ENCODE measurements around the gene ANKFY1.

The ANKFY1 gene

DNA sequence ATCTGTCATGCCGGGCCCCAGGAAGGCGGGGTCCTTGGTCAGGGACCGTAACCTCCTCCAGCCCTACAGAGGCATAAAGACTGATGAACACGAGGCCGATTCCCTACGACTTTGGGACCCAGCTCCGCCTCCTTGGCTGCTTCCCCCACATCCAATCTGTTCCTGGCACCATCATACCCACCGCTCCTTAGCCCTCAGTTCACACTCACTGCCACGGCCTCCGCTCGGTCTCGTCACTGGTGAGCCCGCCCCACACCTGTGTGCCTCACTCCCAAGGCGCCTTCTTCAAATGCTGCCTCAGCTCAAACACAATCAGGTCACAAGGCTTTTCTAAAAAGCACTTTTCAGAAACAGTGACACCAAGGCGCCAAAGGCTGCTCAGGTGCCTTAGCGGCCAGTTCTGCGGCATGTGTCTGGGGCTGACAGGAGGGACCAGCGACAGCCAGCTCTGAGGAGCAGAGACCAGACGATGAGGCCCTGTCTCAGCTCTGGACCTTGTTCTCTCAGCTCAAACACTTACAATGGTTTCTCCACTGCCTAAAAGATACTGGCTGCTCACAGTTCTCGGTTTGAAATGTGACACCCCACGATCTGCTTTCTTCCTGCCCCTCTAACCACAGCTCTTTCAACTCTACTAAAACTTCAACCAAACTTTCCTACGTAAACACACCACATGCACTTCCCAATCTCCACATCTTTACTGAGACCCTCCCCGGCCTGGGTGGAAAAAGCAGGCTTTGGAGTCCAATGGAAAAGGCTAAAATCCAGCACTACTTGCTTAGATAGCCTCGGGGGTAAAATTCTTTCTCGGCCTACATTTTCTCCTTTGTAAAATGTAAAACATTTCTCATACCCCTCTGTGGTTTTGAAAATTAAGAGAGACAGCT is 87.6 kb downstream of the ANKFY1 start:
- no peak for DNase-seq

DNA sequence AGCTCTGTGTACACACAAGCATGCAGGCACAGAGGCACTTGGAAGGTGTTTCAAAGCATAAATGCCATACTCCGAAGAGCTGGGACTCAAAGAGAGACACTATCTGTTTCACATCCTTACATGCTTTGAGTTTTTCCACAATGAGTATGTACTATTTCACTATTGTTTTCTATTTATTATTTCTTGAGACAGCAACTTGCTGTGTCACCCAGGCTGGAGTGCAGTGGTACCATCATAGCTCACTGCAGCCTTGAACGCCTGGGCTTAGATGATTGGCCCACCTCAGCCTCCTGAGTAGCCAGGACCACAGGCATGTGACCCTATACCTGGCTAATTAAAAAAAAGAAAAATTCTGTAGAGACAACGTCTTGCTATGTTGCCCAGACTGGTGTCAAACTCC is 89.2 kb downstream of the ANKFY1 start:
- DNase-seq: no peak

DNA sequence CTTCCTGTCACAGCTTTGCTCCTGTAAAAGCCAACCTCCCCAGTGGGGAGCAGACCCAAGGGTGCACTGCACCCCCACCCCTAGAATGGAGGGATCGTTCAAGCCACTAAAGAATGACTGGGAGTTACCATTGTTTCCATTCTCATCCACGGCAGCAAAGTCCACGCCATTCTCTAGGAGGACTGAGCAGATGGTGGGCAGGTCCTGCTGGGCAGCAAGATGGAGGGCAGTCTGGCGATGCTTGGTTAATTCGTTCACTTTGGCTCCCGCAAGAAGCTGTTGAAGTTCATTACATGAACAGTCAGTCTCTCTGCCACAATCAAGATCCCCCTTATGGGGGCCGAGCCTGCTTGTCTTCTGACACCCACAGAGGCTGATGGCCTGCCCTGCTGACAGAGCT is 90.0 kb downstream of the ANKFY1 start:
- no peak for DNase-seq

DNA sequence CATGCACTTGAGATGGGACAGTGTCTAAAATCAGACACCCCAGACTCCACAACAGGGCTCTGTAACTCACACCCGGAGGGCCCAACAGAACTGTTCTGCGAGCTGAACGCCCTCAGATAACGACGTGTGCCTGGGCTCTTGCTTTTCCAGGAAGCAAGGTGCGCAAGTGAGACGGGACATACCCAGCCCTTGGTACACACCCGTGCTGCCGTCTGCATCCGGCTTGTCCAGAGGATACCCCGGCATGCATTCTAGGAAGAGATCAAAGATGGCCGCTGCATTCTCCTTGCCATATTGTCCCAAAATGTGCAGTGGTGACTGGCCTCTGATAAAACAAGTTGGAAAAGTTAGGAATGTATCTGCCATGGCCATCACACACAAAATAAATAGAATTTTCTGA is 91.4 kb downstream of the ANKFY1 start:
- no peak for DNase-seq

DNA sequence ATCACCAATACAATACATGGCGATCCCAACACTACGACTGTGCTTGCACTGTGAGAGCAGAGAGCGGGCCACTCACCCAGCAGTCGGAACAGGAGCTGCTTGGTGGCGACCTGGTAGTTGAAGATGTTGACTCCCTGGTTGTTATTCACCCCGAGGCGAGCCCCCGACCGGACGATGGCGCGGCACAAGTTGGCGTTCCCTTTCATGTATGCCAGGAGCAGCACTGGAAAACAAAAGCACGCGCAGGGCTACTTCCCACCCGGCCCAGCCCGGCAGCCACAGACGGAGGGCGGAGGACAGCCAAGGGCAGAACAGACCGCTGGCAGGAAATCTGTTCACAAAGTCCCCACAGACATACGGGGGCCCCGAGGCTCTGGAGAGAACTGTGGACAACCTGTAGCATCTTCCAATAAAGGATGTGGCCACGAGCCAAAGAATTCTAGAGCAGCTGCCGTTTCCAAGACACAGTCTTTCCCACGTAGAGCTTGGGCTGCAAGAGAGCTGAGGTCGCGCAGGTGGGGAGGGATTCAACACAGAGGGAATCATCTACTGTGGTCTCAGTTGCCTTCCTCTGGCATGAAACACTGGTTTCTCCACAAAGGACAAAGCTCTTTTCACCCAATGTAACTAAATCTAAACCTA is 93.0 kb downstream of the ANKFY1 start:
- DNase-seq: no peak

DNA sequence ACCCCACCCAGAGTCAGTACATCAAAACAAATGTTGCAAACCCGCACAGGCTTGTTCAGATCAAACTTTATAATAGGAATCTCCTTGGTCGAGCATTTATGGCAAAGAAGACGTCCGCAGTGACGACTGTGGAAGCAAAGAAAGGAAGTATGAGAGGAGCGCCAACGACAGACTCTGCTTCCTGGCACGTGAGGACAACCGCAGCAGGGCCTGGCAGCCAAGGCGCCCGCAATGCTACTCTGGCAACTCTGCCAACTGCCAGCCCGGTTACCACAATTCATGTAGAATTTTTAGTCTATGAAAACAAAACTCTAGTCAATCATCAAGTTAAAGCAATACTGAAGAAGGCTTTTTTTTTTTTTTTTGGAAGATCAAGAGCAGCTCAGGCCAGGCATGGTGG is 96.0 kb downstream of the ANKFY1 start:
- DNase-seq: no peak

DNA sequence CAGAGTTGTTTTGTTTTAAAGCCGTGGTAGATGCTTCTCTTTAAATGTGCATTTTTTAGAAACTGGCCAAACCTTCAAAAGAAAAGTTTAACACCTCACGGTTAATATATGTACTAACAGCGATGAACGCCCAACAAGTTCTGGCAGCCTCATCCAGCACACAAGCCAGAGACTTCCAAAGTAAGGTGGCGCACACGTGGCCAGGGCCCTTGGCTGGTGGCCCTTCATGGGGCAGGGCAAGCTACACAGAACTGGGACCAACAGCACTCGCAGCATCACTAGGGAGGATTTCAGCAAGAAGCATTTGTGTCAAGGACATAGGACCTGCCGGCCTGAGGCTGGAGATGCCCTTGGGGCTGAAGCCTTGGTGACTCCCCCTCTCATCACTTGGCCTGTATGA is 97.4 kb downstream of the ANKFY1 start:
- DNase-seq: no peak

DNA sequence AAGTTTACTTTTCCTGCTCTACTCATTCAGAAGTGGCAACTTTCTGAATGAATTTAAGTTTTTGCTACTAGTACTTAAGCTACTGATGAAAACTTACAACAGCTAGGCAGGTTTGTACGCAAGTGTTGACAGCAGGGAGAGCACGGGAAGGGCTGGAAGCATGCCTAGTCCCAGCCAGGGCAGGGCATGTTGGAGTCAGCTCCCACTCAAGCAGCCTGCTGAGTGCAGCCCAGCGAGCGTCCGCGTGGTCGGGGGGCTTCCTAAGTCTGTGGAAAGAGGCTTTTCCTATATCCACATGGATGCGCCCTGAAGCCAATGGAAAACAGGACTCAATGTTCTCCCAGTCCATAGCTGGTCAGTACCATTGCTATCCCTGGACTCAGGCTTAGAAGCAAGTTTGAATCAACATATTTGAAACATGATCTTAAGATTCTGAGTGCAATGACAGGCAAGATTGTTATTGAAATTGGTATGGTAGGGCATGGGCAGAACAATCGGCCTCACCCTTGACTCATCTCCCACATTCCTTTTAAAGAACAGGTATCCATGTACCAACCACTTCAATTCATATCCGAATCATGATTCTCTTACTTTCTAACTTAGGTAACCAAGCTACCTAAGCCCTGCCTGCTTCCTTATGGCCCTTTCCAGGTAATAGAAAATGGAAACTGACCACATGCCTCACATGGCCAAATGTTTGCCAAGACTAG is 98.3 kb downstream of the ANKFY1 start:
- no peak for DNase-seq

DNA sequence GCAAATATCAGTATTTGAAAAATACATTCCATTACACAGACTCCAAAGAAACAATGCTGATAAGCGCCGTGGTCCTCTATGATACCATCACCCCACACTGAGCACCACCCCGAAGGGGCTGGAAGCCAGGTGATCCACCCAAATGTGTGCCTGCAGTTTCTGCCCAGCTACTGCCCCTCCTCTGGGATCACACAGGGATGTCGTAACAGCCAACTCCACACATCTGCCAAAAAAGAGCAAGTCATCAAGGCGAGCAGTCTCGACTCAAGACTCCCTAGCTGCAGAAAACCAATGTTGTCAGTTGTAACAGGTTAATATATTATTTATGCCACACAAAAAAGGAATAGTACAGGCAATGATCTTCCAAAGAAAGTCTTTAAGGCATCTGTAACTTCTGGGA is 99.8 kb downstream of the ANKFY1 start:
- DNase-seq: no peak

DNA sequence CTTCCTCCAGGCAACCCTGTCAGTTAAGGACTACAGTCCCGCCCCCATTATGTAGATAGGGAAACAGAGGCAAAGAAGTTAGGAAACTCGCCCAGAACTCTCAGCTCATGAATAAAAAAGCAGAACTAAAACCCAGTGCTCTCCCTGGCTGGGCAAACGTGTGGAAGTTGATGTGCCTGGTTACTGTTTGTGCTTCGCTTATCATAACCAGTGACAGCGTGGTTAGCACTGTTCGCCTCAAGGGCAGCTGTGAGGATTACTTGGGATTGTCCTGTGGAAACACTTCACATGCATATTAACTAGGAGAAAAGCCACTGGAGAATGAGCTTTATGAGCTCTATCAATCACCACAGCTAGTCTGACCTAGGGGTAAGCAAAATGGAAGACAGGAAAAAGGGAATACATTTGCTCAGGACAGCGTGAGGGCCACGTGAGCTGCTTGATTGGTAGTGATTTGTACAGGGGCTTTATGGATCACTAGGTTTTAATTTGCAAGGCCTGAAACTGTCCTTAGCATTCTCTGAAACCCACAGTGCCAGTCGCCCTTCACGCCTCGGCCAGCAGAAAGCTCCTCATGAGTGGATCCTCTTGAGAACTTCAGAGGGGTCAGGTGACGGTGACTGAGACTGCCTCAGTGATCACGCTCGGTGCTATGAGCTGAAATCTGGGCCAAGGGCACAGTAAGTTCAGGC is 100.9 kb downstream of the ANKFY1 start:
- DNase-seq: no peak

DNA sequence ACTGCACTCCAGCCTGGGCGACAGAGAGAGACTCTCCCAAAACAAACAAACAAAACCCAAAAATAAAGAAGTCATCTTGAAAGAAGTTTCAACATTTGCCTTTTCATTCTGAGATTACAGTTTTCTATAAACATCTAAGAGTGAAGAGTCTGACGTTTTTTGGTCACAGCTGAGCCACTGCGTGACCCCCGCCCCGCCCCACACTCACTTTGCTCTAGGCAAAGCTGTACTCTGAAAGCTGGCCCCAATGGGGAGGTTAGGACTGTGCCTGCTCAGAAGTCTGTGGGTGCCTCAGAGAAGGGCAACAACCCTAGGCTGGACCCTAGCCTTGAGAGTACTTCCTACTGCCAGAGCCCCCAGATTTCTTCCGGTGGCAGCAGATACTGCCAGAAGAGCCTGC is 101.5 kb downstream of the ANKFY1 start:
- DNase-seq: no peak

DNA sequence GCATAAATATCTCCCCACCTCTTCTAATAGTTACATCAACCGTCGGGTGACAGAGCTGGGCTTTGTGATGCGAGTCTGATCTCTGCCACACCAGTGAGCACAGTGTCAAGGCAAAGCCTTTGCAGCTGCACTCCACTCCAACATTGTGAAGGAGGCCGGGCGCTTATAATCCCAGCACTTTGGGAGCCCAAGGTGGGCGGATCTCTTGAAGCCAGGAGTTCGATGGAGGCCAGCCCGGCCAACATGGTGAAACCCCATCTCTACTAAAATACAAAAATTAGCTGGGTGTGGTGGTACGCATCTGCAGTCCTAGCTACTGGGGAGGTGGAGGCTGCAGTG is 101.8 kb downstream of the ANKFY1 start:
- DNase-seq: no peak

DNA sequence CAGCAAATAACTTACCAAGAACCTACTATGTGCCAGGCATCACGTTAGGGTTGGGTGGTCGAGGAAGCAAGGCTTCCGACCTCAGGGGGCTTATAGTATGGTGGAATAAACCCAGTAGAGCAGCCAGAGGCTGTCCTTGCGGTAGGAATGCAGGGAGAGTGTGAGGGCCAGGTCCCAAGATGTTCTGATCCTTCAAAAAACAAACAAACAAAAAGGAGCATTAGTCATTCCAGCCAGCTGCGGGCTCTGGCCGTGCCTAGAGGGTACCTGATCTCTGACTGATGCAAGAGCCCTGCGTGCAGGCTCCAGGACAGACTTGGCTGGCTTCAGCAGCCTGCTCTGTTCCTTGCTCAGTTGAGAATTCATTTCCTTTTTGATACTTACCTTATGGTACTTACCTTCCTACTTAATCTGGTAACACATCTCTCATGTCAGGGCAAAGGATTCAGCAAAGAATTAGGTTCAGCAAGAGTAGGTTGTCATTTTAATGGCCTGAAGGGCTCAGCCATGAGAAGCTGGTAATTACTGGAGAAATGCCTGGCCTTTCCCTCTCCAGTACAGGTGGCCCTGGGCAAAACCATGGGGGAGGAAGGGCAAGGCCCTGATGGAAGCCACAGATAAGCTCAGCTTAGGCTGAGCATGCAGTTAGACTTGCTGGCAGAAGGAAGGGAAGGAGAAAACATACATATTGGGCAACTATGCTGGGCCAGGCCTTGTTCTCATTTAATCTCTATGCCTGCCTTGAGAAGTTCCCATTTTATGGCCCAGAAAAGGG is 102.4 kb downstream of the ANKFY1 start:
- no peak for DNase-seq

DNA sequence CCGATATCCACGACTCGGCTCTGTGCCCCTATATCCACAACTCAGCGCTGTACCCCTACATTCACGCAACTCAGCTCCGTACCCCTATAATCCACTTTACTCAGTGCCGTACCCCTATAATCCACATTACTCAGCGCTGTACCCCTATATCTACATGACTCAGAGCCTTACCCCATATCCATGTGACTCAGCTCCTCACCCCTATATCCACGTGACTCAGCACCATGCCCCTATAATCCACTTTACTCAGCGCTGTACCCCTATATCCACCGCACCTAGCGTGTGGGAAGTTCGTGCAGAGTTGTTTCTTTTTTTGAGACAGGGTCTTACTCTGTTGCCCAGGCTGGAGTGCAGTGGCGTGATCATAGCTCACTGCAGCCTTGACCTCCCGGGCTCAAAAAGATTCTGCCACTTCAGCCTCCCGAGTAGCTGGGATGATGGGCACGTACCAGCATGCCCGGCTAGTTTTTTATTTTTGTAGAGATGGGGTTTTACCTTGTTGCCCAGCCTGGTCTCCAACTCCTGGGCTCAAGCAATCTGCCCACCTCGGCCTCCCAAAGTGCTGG is 103.4 kb downstream of the ANKFY1 start:
- no peak for DNase-seq

DNA sequence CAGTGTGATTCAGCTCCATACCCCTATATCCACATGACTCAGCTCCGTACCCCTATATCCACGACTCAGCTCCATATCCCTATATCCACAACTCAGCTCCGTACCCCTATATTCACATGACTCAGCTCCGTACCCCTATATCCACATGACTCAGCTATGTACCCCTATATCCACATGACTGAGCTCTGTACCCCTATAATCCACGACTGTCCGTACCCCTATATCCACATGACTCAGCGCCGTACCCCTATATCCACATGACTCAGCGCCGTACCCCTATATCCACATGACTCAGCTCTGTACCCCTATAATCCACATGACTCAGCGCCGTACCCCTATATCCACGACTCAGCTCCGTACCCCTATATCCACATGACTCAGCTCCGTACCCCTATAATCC is 104.0 kb downstream of the ANKFY1 start:
- DNase-seq: no peak

DNA sequence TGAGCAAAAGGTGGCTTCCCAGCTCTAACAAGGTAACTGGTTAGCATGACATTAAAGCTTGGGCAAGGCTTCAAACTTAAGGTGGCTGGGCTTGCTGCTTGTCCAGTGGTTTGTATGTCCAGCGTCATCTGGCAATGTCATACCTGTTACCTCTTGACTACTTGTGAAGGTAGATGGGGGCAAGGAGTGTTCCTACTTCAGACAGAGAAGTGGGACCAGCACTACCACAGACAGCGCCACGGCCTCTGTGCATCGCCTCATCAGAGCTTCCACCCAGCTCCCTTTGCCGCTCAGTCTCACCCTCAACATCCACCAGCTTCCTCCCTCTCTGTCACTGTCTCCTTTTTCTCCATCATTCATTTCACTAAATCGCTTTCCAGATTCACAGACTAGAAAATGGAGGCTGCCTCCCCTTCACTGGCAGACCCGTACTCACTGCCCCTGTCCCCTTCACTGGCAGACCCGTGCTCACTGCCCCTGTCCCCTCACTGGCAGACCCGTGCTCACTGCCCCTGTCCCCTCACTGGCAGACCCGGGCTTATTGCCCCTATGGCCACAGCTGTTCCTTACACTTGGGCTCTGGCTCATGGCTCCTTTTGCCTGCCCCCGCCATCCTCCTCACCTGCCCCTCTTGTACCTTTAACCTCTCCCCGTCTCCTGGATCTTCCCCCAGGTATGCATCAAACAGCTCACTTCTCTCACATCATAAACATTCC is 106.0 kb downstream of the ANKFY1 start:
- DNase-seq: no peak

DNA sequence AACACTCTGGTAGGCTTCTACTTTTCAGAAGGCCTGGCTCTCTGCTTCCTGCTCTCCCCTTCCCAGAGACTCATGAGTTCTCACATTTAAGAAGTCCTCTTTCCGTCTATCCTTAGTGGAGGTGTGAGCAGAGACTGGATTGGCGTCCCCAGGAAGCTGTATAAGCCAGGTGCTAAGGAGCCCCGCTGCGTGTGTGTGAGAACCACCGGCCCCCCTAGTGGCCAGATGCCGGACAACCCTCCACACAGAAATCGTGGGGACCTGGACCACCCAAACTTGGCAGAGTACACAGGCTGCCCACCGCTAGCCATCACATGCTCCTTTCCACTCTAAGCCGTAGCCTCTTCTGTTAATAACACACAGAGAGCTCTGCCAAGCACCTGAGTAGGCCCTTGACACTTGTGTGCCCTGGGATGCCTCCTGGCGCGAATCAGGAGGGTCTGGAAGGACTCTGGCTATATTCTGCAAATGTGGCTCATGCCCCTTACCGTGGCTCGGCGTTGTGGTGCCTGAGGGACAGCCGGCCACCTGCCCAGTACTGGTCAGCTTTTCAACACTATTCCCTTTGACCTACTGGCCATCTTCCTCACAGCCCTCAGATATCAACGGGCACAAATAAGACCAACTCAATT is 106.9 kb downstream of the ANKFY1 start:
- DNase-seq: no peak

DNA sequence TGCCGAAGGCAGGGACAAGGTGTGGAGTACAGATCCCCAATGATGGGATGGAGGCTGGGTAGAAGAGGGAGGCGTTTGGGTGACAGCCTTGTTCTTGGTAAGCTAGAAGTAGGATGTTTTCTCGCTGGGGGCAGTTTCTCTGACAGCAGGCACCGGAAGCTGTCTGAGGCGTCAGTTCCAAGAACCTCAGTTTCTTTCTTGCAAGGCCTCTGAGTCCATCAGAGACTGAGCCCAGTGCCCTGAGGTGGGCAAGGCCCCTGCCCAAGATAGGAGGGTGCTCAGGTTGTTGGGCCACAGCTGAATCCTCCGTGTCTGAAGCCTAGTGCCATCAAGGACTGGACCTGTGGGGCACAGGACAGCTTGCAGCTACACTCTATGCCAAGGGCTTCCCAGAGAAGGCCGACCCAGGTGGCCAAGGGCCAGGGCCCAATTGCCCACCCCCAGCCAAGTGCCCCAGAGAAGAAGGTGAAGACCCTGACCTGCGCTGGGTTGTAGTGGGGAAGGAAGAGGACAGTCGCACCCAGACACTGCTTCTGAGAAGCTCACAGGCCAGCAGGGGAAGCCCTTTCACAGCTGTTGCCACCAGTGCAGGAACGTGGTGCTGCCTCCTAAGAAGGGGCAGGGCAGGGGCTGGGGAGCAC is 107.7 kb downstream of the ANKFY1 start:
- no peak for DNase-seq

DNA sequence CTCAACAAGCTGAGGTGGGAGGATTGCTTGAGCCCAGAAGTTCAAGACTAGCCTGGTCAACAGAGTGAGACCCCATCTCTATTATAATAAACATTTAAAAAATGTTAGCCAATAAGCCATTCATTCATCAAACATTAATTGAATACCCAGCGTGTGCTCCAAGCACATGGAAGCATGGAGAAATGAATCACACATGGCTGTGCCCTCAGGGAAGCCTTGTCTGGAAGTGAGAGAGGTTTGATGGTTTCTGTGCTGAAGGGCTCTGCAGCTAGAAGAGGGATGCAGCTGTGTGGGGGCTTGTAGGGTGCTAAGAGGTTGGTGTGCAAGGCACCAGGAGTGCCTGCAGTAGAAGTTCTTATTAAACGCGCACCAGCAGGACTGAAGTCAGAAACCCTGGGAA is 109.6 kb downstream of the ANKFY1 start:
- no peak for DNase-seq

DNA sequence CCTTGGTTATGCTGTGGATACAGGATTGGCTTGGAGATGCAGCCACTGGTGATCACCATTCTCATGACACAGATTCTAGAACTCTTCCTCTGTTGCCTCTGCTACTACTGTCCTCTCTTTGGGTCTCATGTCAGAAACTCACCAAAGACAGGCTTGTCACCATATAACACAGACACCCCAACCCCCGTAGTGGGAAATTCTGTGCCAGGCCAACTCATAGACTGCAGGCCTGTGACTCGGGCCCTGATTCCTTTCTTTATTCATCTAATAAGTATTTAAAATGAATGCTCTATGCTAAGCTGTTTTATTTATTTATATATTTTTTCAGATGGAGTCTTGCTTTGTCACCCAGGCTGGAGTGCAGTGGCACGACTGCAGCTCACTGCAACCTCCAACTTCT is 111.3 kb downstream of the ANKFY1 start:
- DNase-seq: no peak

DNA sequence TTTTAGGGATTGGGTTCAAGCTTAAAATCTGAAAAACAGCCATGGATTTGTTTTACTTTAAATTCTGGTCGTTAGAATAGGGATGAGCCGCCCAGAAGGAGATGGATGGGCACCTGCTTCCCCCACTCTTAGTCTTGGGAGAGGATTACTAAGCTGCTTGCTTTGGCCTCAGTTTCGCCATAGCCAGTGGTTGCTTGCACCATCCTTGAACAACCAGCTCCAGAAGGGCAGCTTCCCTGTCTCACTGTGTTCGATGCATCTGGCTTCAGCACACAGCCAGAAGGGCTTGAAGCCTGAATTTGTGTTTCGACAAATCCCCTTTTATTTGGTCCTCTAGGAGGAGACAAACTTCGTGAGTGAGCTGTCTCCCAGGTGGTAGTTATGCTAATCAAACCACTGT is 113.7 kb downstream of the ANKFY1 start:
- no peak for DNase-seq
